Osteocyte (in vitro differentiated cells): ENCODE results near the gene MKLN1. TPM values are rescaled to one million over a fixed set of nuclear protein-coding genes. Genes with fewer than 3 reads are reported as not detected.

Experiments used
- DNase-seq: peaks from one replicate; pipeline ENCODE4 v3.0.0; 2021; ENCODE audit warnings: mixed read lengths; ENCODE audit not compliant: unreplicated experiment; ENCODE audit errors: extremely low spot score
- H3K27ac Mint-ChIP-seq: one replicate; pipeline ENCODE4 v1.8.0; 2021; ENCODE audit warnings: mild to moderate bottlenecking, mixed read lengths; ENCODE audit not compliant: unreplicated experiment
- H3K27me3 Mint-ChIP-seq: one replicate; pipeline ENCODE4 v1.8.0; 2021; ENCODE audit warnings: mixed read lengths; ENCODE audit not compliant: unreplicated experiment
- H3K36me3 Mint-ChIP-seq: one replicate; pipeline ENCODE4 v1.8.0; 2021; ENCODE audit warnings: mixed read lengths; ENCODE audit not compliant: unreplicated experiment
- H3K4me1 Mint-ChIP-seq: one replicate; pipeline ENCODE4 v1.8.0; 2021; ENCODE audit warnings: mixed read lengths; ENCODE audit not compliant: unreplicated experiment
- H3K4me3 Mint-ChIP-seq: one replicate; pipeline ENCODE4 v1.8.0; 2021; ENCODE audit warnings: mild to moderate bottlenecking, moderate library complexity, mixed read lengths; ENCODE audit not compliant: unreplicated experiment
- H3K9me3 Mint-ChIP-seq: one replicate; pipeline ENCODE4 v1.8.0; 2021; ENCODE audit warnings: mixed read lengths; ENCODE audit not compliant: unreplicated experiment
- CTCF ChIP-seq: fragments of 200-600 bp; sonication (generic); IDR thresholded peaks from 2 replicates; pipeline ENCODE4 v1.5.0; 2021; ENCODE audit warnings: antibody characterized with exemption, mild to moderate bottlenecking, moderate library complexity
- total RNA-seq: library from RNA; stranded (reverse); gene quantifications from 2 replicates; pipeline ENCODE4 v1.2.1, GENCODE V29; 2021

The MKLN1 gene
- total RNA-seq, 1 donor from 2014 or later: 41.4 TPM

GRCh38 chr7:131294553-131294952, 33.1 kb upstream of the MKLN1 start:
- TF ChIP-seq CTCF: no peak
- Mint-ChIP-seq H3K9me3 (no peaks in the 10 kb centered on the region), H3K36me3 (no peaks in the 10 kb centered on the region), H3K4me1 (no peaks in the 10 kb centered on the region), H3K27ac (no peak overlapping the region), H3K4me3 (no peak overlapping the region), H3K27me3 (peaks cover 13% of the 10 kb centered on the region)
- no peak for DNase-seq

- DNase-seq: no peak
- TF ChIP-seq CTCF: no peak
- Mint-ChIP-seq H3K36me3 (no peaks in the 10 kb centered on the region), H3K4me3 (no peak overlapping the region), H3K27ac (no peak overlapping the region), H3K4me1 (peaks cover 4% of the 10 kb centered on the region), H3K27me3 (peaks cover 19% of the 10 kb centered on the region), H3K9me3 (no peaks in the 10 kb centered on the region)
These were observed 29.1 kb upstream of the MKLN1 start for GRCh38 chr7:131298608-131298992.

- no peaks in the 10 kb centered on the region for H3K9me3 Mint-ChIP-seq
- H3K27me3 Mint-ChIP-seq: peaks cover 16% of the 10 kb centered on the region
- no peak overlapping the region for H3K27ac Mint-ChIP-seq
- DNase-seq: no peak
- H3K4me3 Mint-ChIP-seq: no peak overlapping the region
- no peak for TF ChIP-seq CTCF
- H3K4me1 Mint-ChIP-seq: peaks cover 4% of the 10 kb centered on the region
- no peaks in the 10 kb centered on the region for H3K36me3 Mint-ChIP-seq
These were observed 28.6 kb upstream of the MKLN1 start for GRCh38 chr7:131299074-131299473.

- Mint-ChIP-seq H3K27me3 (peaks cover 7% of the 10 kb centered on the region), H3K27ac (no peak overlapping the region), H3K36me3 (no peaks in the 10 kb centered on the region), H3K4me3 (no peak overlapping the region), H3K9me3 (no peaks in the 10 kb centered on the region), H3K4me1 (peaks cover 4% of the 10 kb centered on the region)
- DNase-seq: no peak
- TF ChIP-seq CTCF: no peak
These were observed 27.6 kb upstream of the MKLN1 start for GRCh38 chr7:131300078-131300477.

GRCh38 chr7:131300572-131301466, 26.9 kb upstream of the MKLN1 start:
- no peaks in the 10 kb centered on the region for H3K36me3 Mint-ChIP-seq
- H3K9me3 Mint-ChIP-seq: no peaks in the 10 kb centered on the region
- no peak overlapping the region for H3K4me3 Mint-ChIP-seq
- peaks cover 5% of the 10 kb centered on the region for H3K27me3 Mint-ChIP-seq
- no peak overlapping the region for H3K27ac Mint-ChIP-seq
- no peak for DNase-seq
- H3K4me1 Mint-ChIP-seq: peaks cover 4% of the 10 kb centered on the region
- TF ChIP-seq CTCF: no peak
